Ascending aorta (tissue), 2 donors: ENCODE results near the gene POLQ. TPM values are rescaled to one million over a fixed set of nuclear protein-coding genes. Genes with fewer than 3 reads are reported as not detected.

Source experiments
- DNase-seq, 2 donors: peaks; one replicate each; pipeline ENCODE4 v3.0.0-alpha.2; 2019; ENCODE audit warnings: low spot score in 2 of 2
- H3K27ac ChIP-seq, 2 donors: fragments of 200-600 bp; sonication (generic); one replicate each; pipeline ENCODE4 v1.5.1; 2016 to 2017; ENCODE audit warnings: mild to moderate bottlenecking in 1 of 2
- H3K27me3 ChIP-seq: fragments of 200-600 bp; sonication (generic); one replicate; pipeline ENCODE4 v1.5.1; 2017
- H3K36me3 ChIP-seq, 2 donors: fragments of 200-600 bp; sonication (generic); one replicate each; pipeline ENCODE4 v1.5.1; 2016
- H3K4me1 ChIP-seq, 2 donors: fragments of 200-600 bp; sonication (generic); one replicate each; pipeline ENCODE4 v1.5.1; 2016 to 2017; ENCODE audit warnings: mild to moderate bottlenecking in 1 of 2
- H3K4me3 ChIP-seq, 2 donors: fragments of 200-600 bp; sonication (generic); one replicate each; pipeline ENCODE4 v1.5.1; 2016 to 2017; ENCODE audit warnings: mild to moderate bottlenecking in 1 of 2
- H3K9me3 ChIP-seq, 2 donors: fragments of 200-600 bp; sonication (generic); one replicate each; pipeline ENCODE4 v1.5.1; 2016
- intact Hi-C: fragments of 100-400 bp; cut with DNase I; formaldehyde crosslinking; loops from one replicate; pipeline ENCODE4 v1.15.1; 2023
- total RNA-seq: library from RNA; depleted of rRNA; stranded (reverse); fragments of >200 nt; gene quantifications from one replicate; pipeline ENCODE4 v1.1.0, GENCODE V29; 2016
- TF ChIP-seq, protein P1 (sequence below), 3 experiments: fragments of 200-600 bp in 2 of 3; fragments of 450-650 bp in 1 of 3; sonication (generic) in 2 of 3; IDR thresholded peaks; one replicate each; pipeline ENCODE4 v1.5.1; 2016 to 2019; ENCODE audit warnings: antibody characterized with exemption in 3 of 3, mild to moderate bottlenecking in 1 of 3, moderate library complexity in 1 of 3

The POLQ gene
- total RNA-seq, 1 donor from 2014 or later: not detected

DNA sequence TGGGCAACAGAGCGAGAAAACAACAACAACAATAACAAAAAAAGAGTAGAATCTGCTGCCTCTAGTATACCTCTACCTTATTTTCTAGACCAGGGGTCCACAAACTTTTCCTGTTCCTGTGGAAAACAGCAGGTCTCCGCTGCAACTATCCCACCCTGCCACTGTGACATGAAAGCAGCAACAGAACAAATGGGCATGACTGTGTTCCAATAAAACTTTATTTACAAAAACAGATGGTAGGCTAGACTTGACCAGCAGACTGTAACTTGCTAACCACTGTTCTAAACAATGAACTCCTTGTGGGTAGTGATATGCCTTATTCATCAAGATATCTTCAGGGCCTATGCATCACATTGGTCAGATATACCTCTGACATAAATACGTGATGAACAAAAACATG, 25.3 kb downstream of the POLQ start:
- H3K27me3 ChIP-seq: no peaks in the 10 kb centered on the region
- H3K4me1 ChIP-seq: no peaks in the 10 kb centered on the region
- H3K4me3 ChIP-seq: no peak overlapping the region
- intact Hi-C loops: no loop called here
- no peaks in the 10 kb centered on the region for H3K36me3 ChIP-seq
- peaks cover 3 to 13% of the 10 kb centered on the region in 2 donors for H3K9me3 ChIP-seq
- TF ChIP-seq, protein P1, sequence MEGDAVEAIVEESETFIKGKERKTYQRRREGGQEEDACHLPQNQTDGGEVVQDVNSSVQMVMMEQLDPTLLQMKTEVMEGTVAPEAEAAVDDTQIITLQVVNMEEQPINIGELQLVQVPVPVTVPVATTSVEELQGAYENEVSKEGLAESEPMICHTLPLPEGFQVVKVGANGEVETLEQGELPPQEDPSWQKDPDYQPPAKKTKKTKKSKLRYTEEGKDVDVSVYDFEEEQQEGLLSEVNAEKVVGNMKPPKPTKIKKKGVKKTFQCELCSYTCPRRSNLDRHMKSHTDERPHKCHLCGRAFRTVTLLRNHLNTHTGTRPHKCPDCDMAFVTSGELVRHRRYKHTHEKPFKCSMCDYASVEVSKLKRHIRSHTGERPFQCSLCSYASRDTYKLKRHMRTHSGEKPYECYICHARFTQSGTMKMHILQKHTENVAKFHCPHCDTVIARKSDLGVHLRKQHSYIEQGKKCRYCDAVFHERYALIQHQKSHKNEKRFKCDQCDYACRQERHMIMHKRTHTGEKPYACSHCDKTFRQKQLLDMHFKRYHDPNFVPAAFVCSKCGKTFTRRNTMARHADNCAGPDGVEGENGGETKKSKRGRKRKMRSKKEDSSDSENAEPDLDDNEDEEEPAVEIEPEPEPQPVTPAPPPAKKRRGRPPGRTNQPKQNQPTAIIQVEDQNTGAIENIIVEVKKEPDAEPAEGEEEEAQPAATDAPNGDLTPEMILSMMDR (IDR thresholded peaks at IDR 0.05): no peak
- no peak overlapping the region for H3K27ac ChIP-seq
- no peak for DNase-seq

GRCh38 chr3:121517953-121518655, 27.7 kb downstream of the POLQ start:
- no peak overlapping the region for H3K4me3 ChIP-seq
- peaks cover 6 to 19% of the 10 kb centered on the region in 2 donors for H3K9me3 ChIP-seq
- intact Hi-C loops: no loop called here
- no peak overlapping the region for H3K27ac ChIP-seq
- H3K4me1 ChIP-seq: no peaks in the 10 kb centered on the region
- no peaks in the 10 kb centered on the region for H3K36me3 ChIP-seq
- no peak for DNase-seq
- H3K27me3 ChIP-seq: no peaks in the 10 kb centered on the region
- TF ChIP-seq, protein P1 (IDR thresholded peaks at IDR 0.05): no peak

GRCh38 chr3:121515862-121516261, 29.9 kb downstream of the POLQ start:
- Histone ChIP-seq H3K36me3 (no peaks in the 10 kb centered on the region), H3K9me3 (peaks cover 6 to 19% of the 10 kb centered on the region in 2 donors), H3K4me1 (no peaks in the 10 kb centered on the region), H3K27me3 (no peaks in the 10 kb centered on the region), H3K4me3 (no peak overlapping the region), H3K27ac (no peak overlapping the region)
- no peak for DNase-seq
- intact Hi-C loops: no loop called here
- TF ChIP-seq, protein P1 (IDR thresholded peaks at IDR 0.05): no peak

GRCh38 chr3:121515313-121515712, 30.5 kb downstream of the POLQ start:
- DNase-seq: no peak

GRCh38 chr3:121514496-121514895, 31.3 kb downstream of the POLQ start:
- intact Hi-C loops: no loop called here
- no peaks in the 10 kb centered on the region for H3K27me3 ChIP-seq
- H3K4me3 ChIP-seq: no peak overlapping the region
- H3K9me3 ChIP-seq: peaks cover 6 to 19% of the 10 kb centered on the region in 2 donors
- no peak for DNase-seq
- H3K36me3 ChIP-seq: no peaks in the 10 kb centered on the region
- H3K27ac ChIP-seq: no peak overlapping the region
- TF ChIP-seq, protein P1 (IDR thresholded peaks at IDR 0.05): no peak
- no peaks in the 10 kb centered on the region for H3K4me1 ChIP-seq

More at GRCh38 chr3:121515313-121515712, 30.5 kb downstream of the POLQ start:
- H3K4me1 ChIP-seq: no peaks in the 10 kb centered on the region
- no peak overlapping the region for H3K27ac ChIP-seq
- intact Hi-C loops: no loop called here
- peaks cover 6 to 19% of the 10 kb centered on the region in 2 donors for H3K9me3 ChIP-seq
- TF ChIP-seq, protein P1 (IDR thresholded peaks at IDR 0.05): no peak
- H3K4me3 ChIP-seq: no peak overlapping the region
- no peaks in the 10 kb centered on the region for H3K27me3 ChIP-seq
- no peaks in the 10 kb centered on the region for H3K36me3 ChIP-seq
